ENCODE measurements around the gene SBK2.

SBK2 gene

GRCh38 chr19:55526216-55527196, 10.4 kb downstream of the SBK2 start:
- Histone ChIP-seq H3K36me3 (ENCODE audit: control insufficient read depth, insufficient read depth, low read length) (no peaks in the 10 kb centered on the region), H3K9ac (ENCODE audit: low read length) (no peak overlapping the region), H3K27me3 (ENCODE audit: control insufficient read depth, insufficient read depth, low read length) (no peaks in the 10 kb centered on the region), H3K4me1 (ENCODE audit: control insufficient read depth, insufficient read depth, low read length) (peaks cover 6% of the 10 kb centered on the region), H3K4me3 (ENCODE audit: low read length) (peak overlapping the region; percentile 14), H3K27ac (ENCODE audit: low read depth, low read length) (no peak overlapping the region)

- H3K4me1 ChIP-seq (ENCODE audit: control insufficient read depth, insufficient read depth, low read length): peaks cover 6% of the 10 kb centered on the region
- H3K27ac ChIP-seq (ENCODE audit: low read depth, low read length): no peak overlapping the region
- H3K27me3 ChIP-seq (ENCODE audit: control insufficient read depth, insufficient read depth, low read length): no peaks in the 10 kb centered on the region
- H3K9ac ChIP-seq (ENCODE audit: low read length): no peak overlapping the region
- no peaks in the 10 kb centered on the region for H3K36me3 ChIP-seq (ENCODE audit: control insufficient read depth, insufficient read depth, low read length)
- no peak overlapping the region for H3K4me3 ChIP-seq (ENCODE audit: low read length)
Observed at GRCh38 chr19:55525289-55526101, 11.4 kb downstream of the SBK2 start.

- Histone ChIP-seq H3K36me3 (ENCODE audit: control insufficient read depth, insufficient read depth, low read length) (no peaks in the 10 kb centered on the region), H3K27me3 (ENCODE audit: control insufficient read depth, insufficient read depth, low read length) (no peaks in the 10 kb centered on the region), H3K4me3 (ENCODE audit: low read length) (no peak overlapping the region), H3K4me1 (ENCODE audit: control insufficient read depth, insufficient read depth, low read length) (no peaks in the 10 kb centered on the region), H3K27ac (ENCODE audit: low read depth, low read length) (no peak overlapping the region), H3K9ac (ENCODE audit: low read length) (no peak overlapping the region)
Observed at GRCh38 chr19:55520691-55521292, 16.1 kb downstream of the SBK2 start.

- no peak overlapping the region for H3K27ac ChIP-seq (ENCODE audit: low read depth, low read length)
- H3K9ac ChIP-seq (ENCODE audit: low read length): no peak overlapping the region
- H3K27me3 ChIP-seq (ENCODE audit: control insufficient read depth, insufficient read depth, low read length): no peaks in the 10 kb centered on the region
- no peaks in the 10 kb centered on the region for H3K36me3 ChIP-seq (ENCODE audit: control insufficient read depth, insufficient read depth, low read length)
- H3K4me1 ChIP-seq (ENCODE audit: control insufficient read depth, insufficient read depth, low read length): no peaks in the 10 kb centered on the region
- no peak overlapping the region for H3K4me3 ChIP-seq (ENCODE audit: low read length)
Observed at GRCh38 chr19:55519451-55520311, 17.3 kb downstream of the SBK2 start.

GRCh38 chr19:55516878-55517620, 19.9 kb downstream of the SBK2 start:
- Histone ChIP-seq H3K27me3 (ENCODE audit: control insufficient read depth, insufficient read depth, low read length) (no peaks in the 10 kb centered on the region), H3K4me3 (ENCODE audit: low read length) (peak overlapping the region; percentile 64), H3K9ac (ENCODE audit: low read length) (no peak overlapping the region), H3K36me3 (ENCODE audit: control insufficient read depth, insufficient read depth, low read length) (no peaks in the 10 kb centered on the region), H3K4me1 (ENCODE audit: control insufficient read depth, insufficient read depth, low read length) (no peaks in the 10 kb centered on the region), H3K27ac (ENCODE audit: low read depth, low read length) (peak overlapping the region; percentile 88)

GRCh38 chr19:55508120-55508519, 28.8 kb downstream of the SBK2 start:
- no peak overlapping the region for H3K27ac ChIP-seq (ENCODE audit: low read depth, low read length)
- no peaks in the 10 kb centered on the region for H3K27me3 ChIP-seq (ENCODE audit: control insufficient read depth, insufficient read depth, low read length)
- peaks cover 4% of the 10 kb centered on the region for H3K36me3 ChIP-seq (ENCODE audit: control insufficient read depth, insufficient read depth, low read length)
- H3K4me1 ChIP-seq (ENCODE audit: control insufficient read depth, insufficient read depth, low read length): peaks cover 2% of the 10 kb centered on the region
- no peak overlapping the region for H3K4me3 ChIP-seq (ENCODE audit: low read length)
- no peak overlapping the region for H3K9ac ChIP-seq (ENCODE audit: low read length)

- H3K4me1 ChIP-seq (ENCODE audit: control insufficient read depth, insufficient read depth, low read length): peaks cover 2% of the 10 kb centered on the region
- no peak overlapping the region for H3K9ac ChIP-seq (ENCODE audit: low read length)
- no peak overlapping the region for H3K4me3 ChIP-seq (ENCODE audit: low read length)
- no peaks in the 10 kb centered on the region for H3K27me3 ChIP-seq (ENCODE audit: control insufficient read depth, insufficient read depth, low read length)
- H3K27ac ChIP-seq (ENCODE audit: low read depth, low read length): no peak overlapping the region
- H3K36me3 ChIP-seq (ENCODE audit: control insufficient read depth, insufficient read depth, low read length): peaks cover 4% of the 10 kb centered on the region
Observed at GRCh38 chr19:55504981-55505380, 32.0 kb downstream of the SBK2 start.

- Histone ChIP-seq H3K27me3 (ENCODE audit: control insufficient read depth, insufficient read depth, low read length) (no peaks in the 10 kb centered on the region), H3K4me1 (ENCODE audit: control insufficient read depth, insufficient read depth, low read length) (peaks cover 2% of the 10 kb centered on the region), H3K36me3 (ENCODE audit: control insufficient read depth, insufficient read depth, low read length) (peaks cover 3% of the 10 kb centered on the region), H3K27ac (ENCODE audit: low read depth, low read length) (peak overlapping the region; percentile 27), H3K9ac (ENCODE audit: low read length) (no peak overlapping the region), H3K4me3 (ENCODE audit: low read length) (peak overlapping the region; percentile 73)
Observed at GRCh38 chr19:55504252-55504603, 32.7 kb downstream of the SBK2 start.

GRCh38 chr19:55503502-55504251, 33.3 kb downstream of the SBK2 start:
- Histone ChIP-seq H3K9ac (ENCODE audit: low read length) (no peak overlapping the region), H3K27me3 (ENCODE audit: control insufficient read depth, insufficient read depth, low read length) (no peaks in the 10 kb centered on the region), H3K27ac (ENCODE audit: low read depth, low read length) (peak overlapping the region; percentile 27), H3K4me3 (ENCODE audit: low read length) (peak overlapping the region; percentile 73), H3K4me1 (ENCODE audit: control insufficient read depth, insufficient read depth, low read length) (peaks cover 2% of the 10 kb centered on the region), H3K36me3 (ENCODE audit: control insufficient read depth, insufficient read depth, low read length) (no peaks in the 10 kb centered on the region)

GRCh38 chr19:55503157-55503501, 33.8 kb downstream of the SBK2 start:
- peaks cover 2% of the 10 kb centered on the region for H3K4me1 ChIP-seq (ENCODE audit: control insufficient read depth, insufficient read depth, low read length)
- no peaks in the 10 kb centered on the region for H3K27me3 ChIP-seq (ENCODE audit: control insufficient read depth, insufficient read depth, low read length)
- H3K36me3 ChIP-seq (ENCODE audit: control insufficient read depth, insufficient read depth, low read length): no peaks in the 10 kb centered on the region
- H3K9ac ChIP-seq (ENCODE audit: low read length): no peak overlapping the region
- no peak overlapping the region for H3K4me3 ChIP-seq (ENCODE audit: low read length)
- H3K27ac ChIP-seq (ENCODE audit: low read depth, low read length): no peak overlapping the region
